ENCODE measurements around the gene NINJ2.

DNA sequence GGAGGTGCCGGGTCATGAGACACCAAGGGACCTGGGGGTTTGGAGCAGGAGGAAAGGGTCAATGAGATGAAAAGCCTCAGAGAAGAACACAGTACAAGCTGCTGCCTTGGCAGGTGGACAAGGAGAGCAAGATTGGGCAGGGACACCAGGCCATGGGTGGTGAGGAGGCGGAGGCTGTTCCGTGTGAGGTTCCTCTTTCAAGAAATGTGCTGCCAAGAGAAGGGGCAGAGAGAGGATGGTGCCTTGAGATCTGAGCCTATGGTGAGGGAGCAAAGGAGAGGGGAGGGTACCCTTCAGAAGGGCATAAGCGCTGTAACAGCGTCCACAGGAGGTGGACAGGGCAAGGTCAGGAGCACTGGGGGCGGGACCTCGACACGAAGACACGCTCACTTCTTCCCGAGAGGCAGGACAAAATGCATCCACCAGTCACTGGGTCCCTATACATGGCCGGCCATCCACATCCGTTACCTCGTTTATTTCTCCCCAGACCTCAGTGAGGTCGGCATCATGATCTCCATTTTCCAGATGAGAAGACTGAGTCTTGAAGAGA is 103.3 kb downstream of the NINJ2 start:
- TF ChIP-seq, protein P1, sequence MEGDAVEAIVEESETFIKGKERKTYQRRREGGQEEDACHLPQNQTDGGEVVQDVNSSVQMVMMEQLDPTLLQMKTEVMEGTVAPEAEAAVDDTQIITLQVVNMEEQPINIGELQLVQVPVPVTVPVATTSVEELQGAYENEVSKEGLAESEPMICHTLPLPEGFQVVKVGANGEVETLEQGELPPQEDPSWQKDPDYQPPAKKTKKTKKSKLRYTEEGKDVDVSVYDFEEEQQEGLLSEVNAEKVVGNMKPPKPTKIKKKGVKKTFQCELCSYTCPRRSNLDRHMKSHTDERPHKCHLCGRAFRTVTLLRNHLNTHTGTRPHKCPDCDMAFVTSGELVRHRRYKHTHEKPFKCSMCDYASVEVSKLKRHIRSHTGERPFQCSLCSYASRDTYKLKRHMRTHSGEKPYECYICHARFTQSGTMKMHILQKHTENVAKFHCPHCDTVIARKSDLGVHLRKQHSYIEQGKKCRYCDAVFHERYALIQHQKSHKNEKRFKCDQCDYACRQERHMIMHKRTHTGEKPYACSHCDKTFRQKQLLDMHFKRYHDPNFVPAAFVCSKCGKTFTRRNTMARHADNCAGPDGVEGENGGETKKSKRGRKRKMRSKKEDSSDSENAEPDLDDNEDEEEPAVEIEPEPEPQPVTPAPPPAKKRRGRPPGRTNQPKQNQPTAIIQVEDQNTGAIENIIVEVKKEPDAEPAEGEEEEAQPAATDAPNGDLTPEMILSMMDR (IDR thresholded peaks at IDR 0.05): no peak
- TF ChIP-seq POLR2A (IDR thresholded peaks at IDR 0.05): no peak

All from esophagus squamous epithelium (tissue), 4 donors.